HepG2 (cell line): ENCODE data around the gene TULP4. TPM values are rescaled to one million over a fixed set of nuclear protein-coding genes. Genes with fewer than 3 reads are reported as not detected.

Source experiments
- ATAC-seq: fragments of 200-7000 bp; cut with Tn5 transposase; 3 replicates; pipeline ENCODE4 v1.9.1; 2020; ENCODE audit warnings: mild to moderate bottlenecking, moderate library complexity
- BruUV-seq: library from RNA; stranded (reverse); fragments of 400-500 nt; replicated peaks from 2 replicates; lab custom pipeline; 2021; lab: Mats Ljungman, UMichigan
- CTCF ChIA-PET: fragments of 300-600 bp; formaldehyde crosslinking; extraction: SDS; loops from one replicate; lab custom pipeline; 2021; ENCODE audit warnings: low total read pairs, inconsistent platforms, low intra/inter-chr PET ratio; lab: Yijun Ruan, JAX
- POLR2A ChIA-PET: fragments of 350-600 bp; sonication (Branson Sonifier 250); formaldehyde crosslinking; loops from one replicate; lab custom pipeline; 2020; ENCODE audit warnings: antibody characterized with exemption, inconsistent platforms; lab: Yijun Ruan, JAX
- DNase-seq: peaks from one replicate; pipeline ENCODE4 v3.0.0-alpha.2; 2015; ENCODE audit warnings: low spot score
- FAIRE-seq: peaks from 3 replicates; lab custom pipeline; 2011; peaks lifted over from hg19 to GRCh38; lab: Jason Lieb, UNC
- H2AFZ ChIP-seq: one replicate; pipeline ENCODE4 v1.6.1; 2011; ENCODE audit warnings: low read length, inconsistent platforms
- H3K27ac ChIP-seq: fragments of 300-600 bp; 3 replicates; pipeline ENCODE4 v1.8.0; 2011; ENCODE audit warnings: mixed run types, mild to moderate bottlenecking, mixed read lengths, low read length, inconsistent platforms; ENCODE audit not compliant: insufficient read depth; ENCODE audit errors: extremely low read length
- H3K27me3 ChIP-seq, 2 experiments: fragments of 200-600 bp in 1 of 2; 2 replicates in 1 of 2; 3 replicates in 1 of 2; pipeline versions ENCODE4 v1.6.0 to v1.8.0; 2011; ENCODE audit warnings: low read length in 2 of 2, mild to moderate bottlenecking in 2 of 2, moderate library complexity in 2 of 2, inconsistent platforms in 1 of 2; ENCODE audit not compliant: insufficient read depth in 2 of 2, control insufficient read depth in 1 of 2
- H3K36me3 ChIP-seq, 2 experiments: fragments of 200-600 bp in 1 of 2; replicated peaks in 1 of 2; 2 replicates in 1 of 2; 3 replicates in 1 of 2; pipeline versions ENCODE4 v1.5.1 to v1.8.0; 2011; ENCODE audit warnings: low read length in 2 of 2, inconsistent platforms in 1 of 2; ENCODE audit not compliant: insufficient read depth in 2 of 2, control insufficient read depth in 1 of 2
- H3K4me1 ChIP-seq: 2 replicates; pipeline ENCODE4 v1.5.1; 2012; ENCODE audit warnings: low read length, inconsistent platforms; ENCODE audit not compliant: insufficient read depth
- H3K4me2 ChIP-seq: 2 replicates; pipeline ENCODE4 v1.6.0; 2011; ENCODE audit warnings: low read depth, low read length, inconsistent platforms
- H3K4me3 ChIP-seq, 3 experiments: fragments of 200-600 bp in 1 of 3; sonication (generic), shearing (Covaris generic) in 1 of 3; replicated peaks in 1 of 3; 2 replicates each; pipeline ENCODE4 v1.5.1; 2011 to 2016; ENCODE audit warnings: low read length in 3 of 3, inconsistent platforms in 2 of 3, low read depth in 2 of 3, mild to moderate bottlenecking in 2 of 3, control low read depth in 1 of 3, mixed read lengths in 1 of 3; ENCODE audit not compliant: insufficient read depth in 1 of 3
- H3K79me2 ChIP-seq: one replicate; pipeline ENCODE4 v1.6.1; 2011; ENCODE audit warnings: low read length, inconsistent platforms; ENCODE audit not compliant: insufficient read depth
- H3K9ac ChIP-seq: 2 replicates; pipeline ENCODE4 v1.6.0; 2011; ENCODE audit warnings: mild to moderate bottlenecking, low read depth, low read length, inconsistent platforms; ENCODE audit not compliant: insufficient read depth
- H3K9me3 ChIP-seq: 2 replicates; pipeline ENCODE4 v1.5.1; 2012; ENCODE audit warnings: mild to moderate bottlenecking, low read length
- H4K20me1 ChIP-seq: 2 replicates; pipeline ENCODE4 v1.6.0; 2011; ENCODE audit warnings: inconsistent platforms, mild to moderate bottlenecking, low read length, moderate library complexity; ENCODE audit not compliant: insufficient read depth
- DMAP1 ChIP-seq: IDR thresholded peaks from 2 replicates; pipeline ENCODE4 v1.6.1; 2016
- ELF4 ChIP-seq: sonication (generic); formaldehyde crosslinking; IDR thresholded peaks from 2 replicates; pipeline ENCODE4 v1.5.0; 2020; ENCODE audit warnings: missing genetic modification reagents, mild to moderate bottlenecking, moderate library complexity, borderline replicate concordance
- HMG20B ChIP-seq: conservative IDR thresholded peaks from 2 replicates; pipeline ENCODE4 v1.6.1; 2016; ENCODE audit warnings: missing genetic modification reagents, missing compliant biosample characterization
- IRF9 ChIP-seq: sonication (generic); formaldehyde crosslinking; IDR thresholded peaks from 2 replicates; pipeline ENCODE4 v1.8.0; 2022; ENCODE audit warnings: missing genetic modification reagents, mild to moderate bottlenecking, borderline replicate concordance
- NFE2L2 ChIP-seq: fragments of 150-350 bp; IDR thresholded peaks from 2 replicates; pipeline ENCODE4 v1.6.1; 2014; ENCODE audit warnings: low read length
- RAD51 ChIP-seq: fragments of 450-650 bp; IDR thresholded peaks from 2 replicates; pipeline ENCODE4 v1.6.1; 2016; ENCODE audit warnings: borderline replicate concordance
- ZEB1 ChIP-seq: IDR thresholded peaks from 2 replicates; pipeline ENCODE4 v1.6.1; 2012; ENCODE audit warnings: mild to moderate bottlenecking, low read depth, inconsistent platforms; ENCODE audit not compliant: insufficient replicate concordance
- ZNF362 ChIP-seq: sonication (generic); formaldehyde crosslinking; IDR thresholded peaks from 2 replicates; pipeline ENCODE4 v1.4.0; 2020; ENCODE audit warnings: missing genetic modification reagents, mild to moderate bottlenecking, borderline replicate concordance
- ZNF383 ChIP-seq: sonication (generic); formaldehyde crosslinking; IDR thresholded peaks from 2 replicates; pipeline ENCODE4 v1.4.0; 2020; ENCODE audit warnings: missing genetic modification reagents, mild to moderate bottlenecking, borderline replicate concordance
- ZNF407 ChIP-seq: sonication (generic); formaldehyde crosslinking; IDR thresholded peaks from one replicate; pipeline ENCODE4 v1.5.1; 2020; ENCODE audit warnings: mild to moderate bottlenecking, missing genetic modification reagents; ENCODE audit errors: not compliant biosample characterization
- ZNF468 ChIP-seq: sonication (generic); formaldehyde crosslinking; IDR thresholded peaks from 2 replicates; pipeline ENCODE4 v1.8.0; 2022; ENCODE audit warnings: mild to moderate bottlenecking, moderate library complexity, missing genetic modification reagents
- ZNF619 ChIP-seq: sonication (generic); formaldehyde crosslinking; IDR thresholded peaks from 2 replicates; pipeline ENCODE4 v1.4.0; 2020; ENCODE audit warnings: mild to moderate bottlenecking, missing genetic modification reagents
- ZNF652 ChIP-seq: IDR thresholded peaks from 2 replicates; pipeline ENCODE4 v1.6.1; 2016; ENCODE audit warnings: low read depth, borderline replicate concordance
- ZNF766 ChIP-seq: sonication (generic); formaldehyde crosslinking; IDR thresholded peaks from 2 replicates; pipeline ENCODE4 v1.5.0; 2020; ENCODE audit warnings: missing genetic modification reagents, borderline replicate concordance
- WGBS: methylation state at CpG from one replicate; pipeline ENCODE4 v1.1.6; 2017; ENCODE audit warnings: low lambda C conversion rate; 5-methylcytosine and 5-hydroxymethylcytosine counted together
- in situ Hi-C: cut with HindIII; loops from 2 replicates; pipeline ENCODE4 v1.10.0; 2017; ENCODE audit warnings: low pct_unique_long_range_greater_than_20kb; ENCODE audit not compliant: extremely low pct_ligation_motif_present
- intact Hi-C: fragments of 100-400 bp; cut with micrococcal nuclease; formaldehyde crosslinking; loops from one replicate; pipeline ENCODE4 v1.10.0; 2022; ENCODE audit not compliant: unreplicated experiment
- polyA plus RNA-seq, 8 experiments: library from polyadenylated mRNA; depleted of rRNA in 3 of 8; stranded (reverse) in 7 of 8; unstranded in 1 of 8; fragments of >200 nt; fragmentation: Illumina TruSeq in 4 of 8; extraction: Trizol in 4 of 8; gene quantifications; 2 replicates each; pipeline versions ENCODE4 v1.2.1 to v1.2.3, GENCODE V29; 2011 to 2016; ENCODE audit warnings: low read depth in 4 of 8, missing spikeins in 1 of 8, mixed read lengths in 1 of 8; ENCODE audit not compliant: insufficient read depth in 1 of 8
- total RNA-seq, 5 experiments: library from RNA; depleted of rRNA; stranded (reverse); fragments of >200 nt; fragmentation: Illumina TruSeq; extraction: Trizol; gene quantifications; 2 replicates each; pipeline ENCODE4 v1.2.3, GENCODE V29; 2016; ENCODE audit warnings: low read depth in 1 of 5

The TULP4 gene
- total and polyA plus RNA-seq, 2 of the 13 experiments (the other 11 are each of a cell fraction or from before 2014, with no cell fraction given): 21.1 to 122 TPM

GRCh38 chr6:158498362-158498761 lies 186.1 kb downstream of the TULP4 start (continued):
- TF ChIP-seq ZNF407 (CRISPR knock-in tag): no peak

- Histone ChIP-seq H3K9ac (no peak overlapping the region), H4K20me1 (no peaks in the 10 kb centered on the region), H3K79me2 (no peaks in the 10 kb centered on the region), H3K4me3 (no peak overlapping the region), H2AFZ (no peak overlapping the region), H3K4me1 (no peaks in the 10 kb centered on the region), H3K36me3 (peaks cover 33 to 54% of the 10 kb centered on the region in 2 experiments), H3K4me2 (no peak overlapping the region), H3K9me3 (no peaks in the 10 kb centered on the region), H3K27ac (no peak overlapping the region), H3K27me3 (no peaks in the 10 kb centered on the region)
- FAIRE-seq: no peak
- CTCF ChIA-PET: no interaction called here
- 100% methylated on average over 1 of the region's 1 CpG for WGBS
- POLR2A ChIA-PET: no interaction called here
- ATAC-seq: no peak
- DNase-seq: no peak
- no TSS peak for BruUV-seq
- intact Hi-C loops: no loop called here
- in situ Hi-C loops: no loop called here
- TF ChIP-seq IRF9 (CRISPR knock-in tag): no peak
- TF ChIP-seq ELF4 (CRISPR knock-in tag): no peak
- no peak for TF ChIP-seq DMAP1 (CRISPR knock-in tag)
- no peak for TF ChIP-seq ZNF362 (CRISPR knock-in tag)
- TF ChIP-seq ZEB1: no peak
- no peak for TF ChIP-seq ZNF468
- TF ChIP-seq ZNF383: no peak
- no peak for TF ChIP-seq ZNF652 (CRISPR knock-in tag)
- TF ChIP-seq NFE2L2: no peak
- no peak for TF ChIP-seq RAD51
- TF ChIP-seq ZNF766 (CRISPR knock-in tag): no peak
- no peak for TF ChIP-seq ZNF619 (CRISPR knock-in tag)
- TF ChIP-seq HMG20B (CRISPR knock-in tag): no peak
Observed at GRCh38 chr6:158499601-158500000, 187.3 kb downstream of the TULP4 start.
